Muscle layer of duodenum (tissue), 2 donors: ENCODE measurements around the gene ATP1A4.

Experiments used
- H3K27ac ChIP-seq: one replicate; pipeline ENCODE4 v1.7.0; 2013; ENCODE audit warnings: mild to moderate bottlenecking, low read length
- H3K27me3 ChIP-seq: one replicate; pipeline ENCODE4 v1.7.0; 2013; ENCODE audit warnings: low read depth, mild to moderate bottlenecking, control low read depth, low read length
- H3K36me3 ChIP-seq, 2 donors: one replicate each; pipeline ENCODE4 v1.7.0; 2013; ENCODE audit warnings: low read length in 2 of 2, control low read depth in 1 of 2, mild to moderate bottlenecking in 1 of 2; ENCODE audit not compliant: insufficient read depth in 2 of 2, control insufficient read depth in 1 of 2
- H3K4me1 ChIP-seq, 2 donors: one replicate each; pipeline ENCODE4 v1.7.0; 2013; ENCODE audit warnings: low read length in 2 of 2, mild to moderate bottlenecking in 2 of 2, control low read depth in 1 of 2, moderate library complexity in 1 of 2; ENCODE audit not compliant: insufficient read depth in 2 of 2, control insufficient read depth in 1 of 2
- H3K4me3 ChIP-seq, 2 donors: one replicate each; pipeline ENCODE4 v1.7.0; 2013; ENCODE audit warnings: low read length in 2 of 2, low read depth in 1 of 2, mild to moderate bottlenecking in 1 of 2
- H3K9me3 ChIP-seq, 2 donors: one replicate each; pipeline ENCODE4 v1.7.0; 2013; ENCODE audit warnings: low read length in 2 of 2, control low read depth in 1 of 2, mild to moderate bottlenecking in 1 of 2; ENCODE audit not compliant: control insufficient read depth in 1 of 2
- donor health status: healthy.

ATP1A4 gene

GRCh38 chr1:160193832-160194736 is 42.7 kb downstream of the ATP1A4 start:
- no peaks in the 10 kb centered on the region for H3K9me3 ChIP-seq
- no peaks in the 10 kb centered on the region for H3K27me3 ChIP-seq
- peaks cover 8 to 35% of the 10 kb centered on the region in 2 donors for H3K4me1 ChIP-seq
- H3K4me3 ChIP-seq = no peak overlapping the region
- H3K36me3 ChIP-seq = no peaks in the 10 kb centered on the region
- no peak overlapping the region for H3K27ac ChIP-seq

DNA sequence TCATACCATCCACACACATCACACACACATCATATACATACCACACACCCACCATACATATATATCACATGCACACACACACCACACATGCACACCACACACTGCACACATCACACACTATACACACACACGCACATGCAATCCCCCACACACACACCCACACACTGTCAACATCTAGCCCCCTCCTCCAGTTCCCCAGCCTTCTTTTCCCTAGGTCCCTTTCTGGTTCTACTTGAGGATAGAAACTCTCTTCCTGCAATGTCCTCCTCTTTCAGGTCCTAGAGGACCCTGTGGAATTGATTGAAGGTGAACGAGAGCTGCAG is 43.3 kb downstream of the ATP1A4 start:
- Histone ChIP-seq H3K4me1 (peaks cover 4 to 29% of the 10 kb centered on the region in 2 donors), H3K36me3 (no peaks in the 10 kb centered on the region), H3K4me3 (no peak overlapping the region), H3K27me3 (no peaks in the 10 kb centered on the region), H3K27ac (no peak overlapping the region), H3K9me3 (no peaks in the 10 kb centered on the region)

- no peaks in the 10 kb centered on the region for H3K36me3 ChIP-seq
- no peaks in the 10 kb centered on the region for H3K27me3 ChIP-seq
- H3K4me3 ChIP-seq = no peak overlapping the region
- H3K9me3 ChIP-seq = no peaks in the 10 kb centered on the region
- H3K27ac ChIP-seq = no peak overlapping the region
- H3K4me1 ChIP-seq = peaks cover 4 to 15% of the 10 kb centered on the region in 2 donors
Measured at GRCh38 chr1:160196143-160196542, 44.7 kb downstream of the ATP1A4 start.

GRCh38 chr1:160197231-160197630 is 45.8 kb downstream of the ATP1A4 start:
- no peaks in the 10 kb centered on the region for H3K9me3 ChIP-seq
- H3K36me3 ChIP-seq = no peaks in the 10 kb centered on the region

GRCh38 chr1:160200786-160201185 is 49.4 kb downstream of the ATP1A4 start:
- Histone ChIP-seq H3K27ac (no peak overlapping the region), H3K27me3 (no peaks in the 10 kb centered on the region), H3K36me3 (peaks cover 0 to 5% of the 10 kb centered on the region in 2 donors), H3K9me3 (no peaks in the 10 kb centered on the region), H3K4me3 (no peak overlapping the region), H3K4me1 (peaks cover 0 to 7% of the 10 kb centered on the region in 2 donors)

More at GRCh38 chr1:160197231-160197630, 45.8 kb downstream of the ATP1A4 start:
- no peaks in the 10 kb centered on the region for H3K27me3 ChIP-seq
- H3K4me1 ChIP-seq = peaks cover 4 to 13% of the 10 kb centered on the region in 2 donors
- no peak overlapping the region for H3K4me3 ChIP-seq
- H3K27ac ChIP-seq = no peak overlapping the region

DNA sequence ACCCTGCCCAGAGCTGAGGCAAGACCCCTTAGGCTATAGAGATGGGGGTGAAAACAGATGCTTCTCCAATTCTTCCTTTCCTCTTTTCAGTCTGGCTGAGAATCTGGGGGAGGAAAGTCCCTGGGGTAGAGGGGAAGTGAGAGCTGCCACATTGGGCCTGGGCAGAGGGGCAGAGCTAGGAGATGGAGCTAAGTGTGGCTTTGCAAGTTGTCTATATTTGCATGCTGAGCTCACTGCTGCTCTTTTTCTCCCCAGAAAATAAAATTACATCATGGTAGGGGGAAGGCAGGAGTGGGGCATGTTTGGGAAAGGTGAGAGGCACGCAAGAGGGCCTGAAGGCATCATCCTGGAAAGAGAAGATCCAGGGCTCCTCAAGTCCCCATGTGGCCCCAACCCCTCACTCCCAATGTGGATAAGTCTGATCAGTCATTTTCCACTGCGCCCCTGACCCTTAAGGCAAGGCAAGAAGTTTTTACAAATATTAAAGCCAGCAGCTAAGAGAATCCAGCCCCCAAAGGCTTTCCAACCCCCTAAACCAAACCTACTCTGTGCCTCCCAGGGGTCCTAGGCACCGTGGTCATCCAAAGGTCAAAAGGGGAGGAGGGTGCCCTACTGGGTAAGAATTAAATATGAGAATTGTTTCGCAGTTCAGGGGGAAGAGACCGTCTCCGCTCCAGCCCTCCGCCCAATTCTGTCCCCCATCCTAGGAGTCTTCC is 53.3 kb downstream of the ATP1A4 start:
- Histone ChIP-seq H3K4me3 (peak overlapping the region; percentile 21 to 31), H3K27ac (peak overlapping the region; percentile 79), H3K27me3 (no peaks in the 10 kb centered on the region), H3K9me3 (no peaks in the 10 kb centered on the region), H3K4me1 (peaks cover 28 to 32% of the 10 kb centered on the region in 2 donors), H3K36me3 (peaks cover under 1 to 6% of the 10 kb centered on the region in 2 donors)

DNA sequence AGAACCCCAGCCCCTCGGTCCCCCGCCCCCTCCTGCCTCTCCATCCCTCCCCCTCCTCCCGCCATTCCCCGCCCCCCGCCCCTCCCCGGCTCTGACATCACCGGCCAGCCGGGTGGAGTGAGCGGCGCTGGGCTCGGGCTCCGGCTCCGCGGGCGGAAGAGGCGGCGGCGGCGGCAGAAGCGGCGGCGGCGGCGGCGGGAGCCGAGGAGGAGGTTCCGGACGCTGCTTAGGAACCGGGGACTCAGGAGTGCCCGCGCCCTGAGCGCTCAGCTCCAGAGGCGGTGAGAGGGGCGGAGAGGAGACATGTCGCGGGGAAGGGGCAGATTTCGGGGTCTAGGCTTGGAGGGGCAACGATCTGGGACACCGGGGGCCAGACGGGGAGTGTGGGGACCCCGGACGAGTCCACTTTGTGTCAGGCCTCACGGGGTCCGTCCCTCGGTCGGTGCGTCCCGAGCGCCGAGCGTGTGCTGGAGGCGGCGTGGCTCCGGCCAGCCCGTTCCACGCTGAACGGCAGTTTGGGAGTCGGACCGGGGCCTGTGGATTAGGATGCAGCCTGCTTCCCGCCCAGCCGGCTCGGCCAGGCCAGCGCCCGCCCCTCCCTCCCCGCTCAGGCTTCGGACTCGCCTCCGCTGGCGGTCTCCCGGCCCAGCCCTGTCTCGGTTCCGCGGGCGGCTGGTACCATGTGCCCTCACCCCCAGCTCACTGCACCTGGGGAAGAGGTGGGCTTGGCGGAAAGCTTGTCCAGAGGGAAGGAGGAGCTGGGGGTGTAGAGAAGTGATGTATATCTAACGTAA is 54.0 kb downstream of the ATP1A4 start, which contains the start of gene PEA15:
TSS of gene PEA15 (plus strand) at position 143 of the 794 bp plus-strand sequence. CDS start 6,161 bp downstream, outside the sequence.
- peak within 1 kb of the TSS; percentile 79 for H3K27ac ChIP-seq
- H3K36me3 ChIP-seq = peaks cover 3 to 6% of the 10 kb centered on the region in 2 donors
- no peaks in the 10 kb centered on the region for H3K27me3 ChIP-seq
- H3K9me3 ChIP-seq = no peaks in the 10 kb centered on the region
- peak within 1 kb of the TSS; percentile 51 to 75 for H3K4me3 ChIP-seq
- H3K4me1 ChIP-seq = peaks cover 33 to 39% of the 10 kb centered on the region in 2 donors

DNA sequence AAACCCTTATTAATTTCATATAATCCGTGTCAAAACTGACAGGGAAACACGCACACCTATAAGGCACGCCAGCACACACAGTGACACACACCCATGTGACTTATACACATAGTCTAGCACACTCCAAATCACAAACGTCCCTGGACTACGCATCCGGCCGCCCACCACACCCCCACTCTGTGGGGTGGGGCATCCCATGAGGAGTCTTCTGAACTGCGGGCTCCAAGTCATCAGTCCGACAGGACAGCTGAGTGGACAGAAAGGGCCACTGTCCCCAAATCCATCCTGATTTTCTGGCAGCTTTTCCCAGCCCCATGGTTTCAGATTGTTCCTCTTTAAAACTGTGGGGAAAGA is 54.6 kb downstream of the ATP1A4 start:
- Histone ChIP-seq H3K4me3 (peak overlapping the region; percentile 51 to 75), H3K36me3 (peaks cover 3 to 6% of the 10 kb centered on the region in 2 donors), H3K27ac (peak overlapping the region; percentile 75), H3K4me1 (peaks cover 35 to 45% of the 10 kb centered on the region in 2 donors), H3K9me3 (no peaks in the 10 kb centered on the region), H3K27me3 (no peaks in the 10 kb centered on the region)

GRCh38 chr1:160206421-160207117 is 55.2 kb downstream of the ATP1A4 start:
- Histone ChIP-seq H3K27me3 (no peaks in the 10 kb centered on the region), H3K9me3 (no peaks in the 10 kb centered on the region), H3K27ac (peak overlapping the region; percentile 75), H3K36me3 (peaks cover 8 to 10% of the 10 kb centered on the region in 2 donors), H3K4me1 (peaks cover 35 to 47% of the 10 kb centered on the region in 2 donors), H3K4me3 (peak overlapping the region; percentile 51 to 75)

DNA sequence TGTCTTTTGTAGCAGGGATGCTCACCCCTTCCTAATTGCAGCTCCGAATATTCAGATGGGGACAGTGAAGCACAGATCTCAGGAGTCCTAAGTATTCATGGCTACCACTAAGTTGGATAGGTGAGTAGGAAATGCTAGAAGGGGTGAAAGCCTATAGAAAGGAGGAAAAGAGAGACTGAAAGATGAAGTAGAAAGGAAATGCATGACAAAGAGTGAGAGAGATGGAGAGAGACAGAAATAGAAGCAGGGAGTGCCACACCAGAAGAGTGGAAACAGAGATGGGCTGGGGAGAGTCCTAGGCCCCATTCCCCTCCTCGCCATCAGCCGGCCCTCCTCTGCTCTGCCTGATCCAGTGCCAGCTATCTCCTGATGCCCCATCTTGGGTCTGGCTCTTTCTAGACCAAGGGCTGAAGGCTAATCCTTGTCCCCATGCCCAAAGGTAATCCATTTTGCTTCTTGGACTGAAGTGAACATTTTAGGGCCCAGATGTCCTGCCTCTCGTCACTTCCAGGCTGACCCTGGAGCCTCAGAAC is 55.8 kb downstream of the ATP1A4 start:
- peaks cover 35 to 47% of the 10 kb centered on the region in 2 donors for H3K4me1 ChIP-seq
- H3K4me3 ChIP-seq = peak overlapping the region; percentile 51 to 75

More for the DNA sequence above, 55.8 kb downstream of the ATP1A4 start:
- no peaks in the 10 kb centered on the region for H3K9me3 ChIP-seq
- H3K27ac ChIP-seq = peak overlapping the region; percentile 75
- H3K27me3 ChIP-seq = no peaks in the 10 kb centered on the region
- H3K36me3 ChIP-seq = peaks cover 14 to 15% of the 10 kb centered on the region in 2 donors
